ENCODE results near the gene CPLX3.

DNA sequence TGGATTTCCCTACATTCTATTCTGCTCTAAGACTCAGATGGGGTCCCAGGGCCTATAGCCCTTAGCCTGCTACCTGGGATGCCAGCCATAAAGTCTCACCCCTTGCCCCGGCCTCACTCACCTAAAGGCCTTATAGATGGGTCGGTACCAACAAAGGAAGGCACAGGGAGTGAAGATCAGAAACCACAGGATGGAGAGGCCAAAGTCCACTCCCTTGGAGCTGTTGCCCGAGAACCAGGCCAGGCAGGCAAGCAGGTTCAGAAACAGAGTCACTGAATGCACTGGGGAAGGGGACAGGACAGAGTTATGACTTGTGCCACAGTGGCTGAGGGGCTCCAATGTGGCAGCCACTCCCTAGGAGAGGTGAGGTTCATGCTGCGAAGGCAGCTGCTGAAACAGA lies 24.0 kb downstream of the CPLX3 start:
- TF ChIP-seq, protein P1, sequence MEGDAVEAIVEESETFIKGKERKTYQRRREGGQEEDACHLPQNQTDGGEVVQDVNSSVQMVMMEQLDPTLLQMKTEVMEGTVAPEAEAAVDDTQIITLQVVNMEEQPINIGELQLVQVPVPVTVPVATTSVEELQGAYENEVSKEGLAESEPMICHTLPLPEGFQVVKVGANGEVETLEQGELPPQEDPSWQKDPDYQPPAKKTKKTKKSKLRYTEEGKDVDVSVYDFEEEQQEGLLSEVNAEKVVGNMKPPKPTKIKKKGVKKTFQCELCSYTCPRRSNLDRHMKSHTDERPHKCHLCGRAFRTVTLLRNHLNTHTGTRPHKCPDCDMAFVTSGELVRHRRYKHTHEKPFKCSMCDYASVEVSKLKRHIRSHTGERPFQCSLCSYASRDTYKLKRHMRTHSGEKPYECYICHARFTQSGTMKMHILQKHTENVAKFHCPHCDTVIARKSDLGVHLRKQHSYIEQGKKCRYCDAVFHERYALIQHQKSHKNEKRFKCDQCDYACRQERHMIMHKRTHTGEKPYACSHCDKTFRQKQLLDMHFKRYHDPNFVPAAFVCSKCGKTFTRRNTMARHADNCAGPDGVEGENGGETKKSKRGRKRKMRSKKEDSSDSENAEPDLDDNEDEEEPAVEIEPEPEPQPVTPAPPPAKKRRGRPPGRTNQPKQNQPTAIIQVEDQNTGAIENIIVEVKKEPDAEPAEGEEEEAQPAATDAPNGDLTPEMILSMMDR (IDR thresholded peaks at IDR 0.05) = no peak
- TF ChIP-seq POLR2A (IDR thresholded peaks at IDR 0.05) = no peak
